ENCODE measurements around the gene JDP2. TPM values are rescaled to one million over a fixed set of nuclear protein-coding genes. Genes with fewer than 3 reads are reported as not detected.

JDP2 gene
- total RNA-seq, 4 donors from 2014 or later, result 82.3 to 147 (median 106) TPM

DNA sequence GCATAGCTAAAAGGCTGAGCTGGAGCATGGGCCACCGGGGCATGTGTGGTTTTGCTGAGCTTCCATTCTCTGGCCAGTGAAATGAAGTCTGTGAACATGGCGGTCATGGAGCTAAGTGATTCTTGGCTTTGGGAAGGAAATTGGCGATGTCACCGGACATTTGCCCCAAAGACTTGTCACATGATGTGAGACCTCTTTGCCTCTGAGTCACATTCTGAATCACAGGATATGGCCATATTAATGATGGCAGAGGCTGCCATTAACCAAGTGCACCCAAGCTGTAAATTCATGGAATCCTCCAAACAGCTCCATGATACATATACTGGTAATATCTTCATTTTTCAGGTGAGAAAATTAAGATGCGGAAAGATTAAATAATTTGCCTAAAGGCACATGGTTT is 67.1 kb downstream of the JDP2 start:
- WGBS, 2 donors, result 95 to 97% methylated on average over 5 of the region's 5 CpGs
- no peak for DNase-seq (ENCODE audit: low spot score in 2 of 2)
- TF ChIP-seq, protein P1, sequence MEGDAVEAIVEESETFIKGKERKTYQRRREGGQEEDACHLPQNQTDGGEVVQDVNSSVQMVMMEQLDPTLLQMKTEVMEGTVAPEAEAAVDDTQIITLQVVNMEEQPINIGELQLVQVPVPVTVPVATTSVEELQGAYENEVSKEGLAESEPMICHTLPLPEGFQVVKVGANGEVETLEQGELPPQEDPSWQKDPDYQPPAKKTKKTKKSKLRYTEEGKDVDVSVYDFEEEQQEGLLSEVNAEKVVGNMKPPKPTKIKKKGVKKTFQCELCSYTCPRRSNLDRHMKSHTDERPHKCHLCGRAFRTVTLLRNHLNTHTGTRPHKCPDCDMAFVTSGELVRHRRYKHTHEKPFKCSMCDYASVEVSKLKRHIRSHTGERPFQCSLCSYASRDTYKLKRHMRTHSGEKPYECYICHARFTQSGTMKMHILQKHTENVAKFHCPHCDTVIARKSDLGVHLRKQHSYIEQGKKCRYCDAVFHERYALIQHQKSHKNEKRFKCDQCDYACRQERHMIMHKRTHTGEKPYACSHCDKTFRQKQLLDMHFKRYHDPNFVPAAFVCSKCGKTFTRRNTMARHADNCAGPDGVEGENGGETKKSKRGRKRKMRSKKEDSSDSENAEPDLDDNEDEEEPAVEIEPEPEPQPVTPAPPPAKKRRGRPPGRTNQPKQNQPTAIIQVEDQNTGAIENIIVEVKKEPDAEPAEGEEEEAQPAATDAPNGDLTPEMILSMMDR (IDR thresholded peaks at IDR 0.05), result no peak
- TF ChIP-seq POLR2A (IDR thresholded peaks at IDR 0.05), result no peak
- no peak overlapping the region for H3K4me3 ChIP-seq
- H3K4me1 ChIP-seq, result no peaks in the 10 kb centered on the region
- H3K27ac ChIP-seq, result no peak overlapping the region
- H3K9me3 ChIP-seq, result no peaks in the 10 kb centered on the region
- no peaks in the 10 kb centered on the region for H3K27me3 ChIP-seq
- no peaks in the 10 kb centered on the region for H3K36me3 ChIP-seq

DNA sequence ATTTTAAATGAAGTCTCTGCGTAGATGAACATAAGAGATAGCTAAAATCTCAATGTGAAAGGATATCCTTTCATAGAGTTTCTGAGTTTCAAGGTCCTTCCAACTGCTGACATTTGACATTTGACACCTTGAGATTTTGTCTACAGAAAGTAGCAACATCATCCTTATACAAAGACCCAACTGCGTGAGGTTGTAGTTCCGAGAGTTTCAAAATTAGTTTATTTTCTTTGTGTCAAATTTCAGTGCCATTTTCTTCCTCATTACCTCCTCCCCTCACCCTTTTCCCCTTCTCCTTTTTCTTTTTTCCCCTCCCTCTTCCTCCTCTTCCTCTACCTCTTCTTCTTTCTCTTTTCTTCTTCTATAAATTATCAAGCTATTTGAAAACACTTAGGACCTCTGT is 67.6 kb downstream of the JDP2 start:
- TF ChIP-seq EP300 (IDR thresholded peaks at IDR 0.05) (no peak), POLR2A (IDR thresholded peaks at IDR 0.05) (no peak)
- TF ChIP-seq, protein P1 (IDR thresholded peaks at IDR 0.05), result no peak
- H3K9me3 ChIP-seq, result no peaks in the 10 kb centered on the region
- 78 to 80% methylated on average over 3 of the region's 3 CpGs for WGBS, 2 donors

DNA sequence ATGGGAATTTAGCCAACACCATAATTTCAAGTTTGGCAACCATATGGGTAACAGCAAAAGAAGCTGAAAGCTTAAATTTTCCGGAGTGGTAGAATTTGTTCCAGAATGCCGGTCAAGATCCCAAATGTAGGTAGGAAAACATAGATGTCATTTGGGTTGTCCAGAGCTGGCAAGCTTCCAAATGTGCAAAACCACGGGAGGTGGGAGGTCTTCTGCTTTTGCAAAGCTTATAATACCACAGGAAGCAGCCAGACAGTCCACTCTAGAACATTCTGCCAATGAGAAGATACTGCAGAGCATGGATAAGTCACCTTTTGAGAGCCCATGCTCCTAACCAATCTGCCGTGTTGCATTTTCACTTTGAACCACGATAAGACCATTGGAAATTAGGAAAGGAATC is 68.1 kb downstream of the JDP2 start:
- DNase-seq (ENCODE audit: low spot score in 2 of 2), result no peak
- no peak overlapping the region for H3K4me3 ChIP-seq
- WGBS, 2 donors, result 62 to 65% methylated on average over 5 of the region's 5 CpGs
- H3K27me3 ChIP-seq, result no peaks in the 10 kb centered on the region
- H3K4me1 ChIP-seq, result no peaks in the 10 kb centered on the region
- no peaks in the 10 kb centered on the region for H3K9me3 ChIP-seq
- H3K36me3 ChIP-seq, result no peaks in the 10 kb centered on the region
- no peak overlapping the region for H3K27ac ChIP-seq
- TF ChIP-seq, protein P1 (IDR thresholded peaks at IDR 0.05), result no peak
- TF ChIP-seq POLR2A (IDR thresholded peaks at IDR 0.05), result no peak
- TF ChIP-seq EP300 (IDR thresholded peaks at IDR 0.05), result no peak

More for the DNA sequence above, 67.6 kb downstream of the JDP2 start:
- H3K27ac ChIP-seq, result no peak overlapping the region
- H3K4me3 ChIP-seq, result no peak overlapping the region
- no peaks in the 10 kb centered on the region for H3K4me1 ChIP-seq
- no peaks in the 10 kb centered on the region for H3K36me3 ChIP-seq
- no peak for DNase-seq (ENCODE audit: low spot score in 2 of 2)
- no peaks in the 10 kb centered on the region for H3K27me3 ChIP-seq

DNA sequence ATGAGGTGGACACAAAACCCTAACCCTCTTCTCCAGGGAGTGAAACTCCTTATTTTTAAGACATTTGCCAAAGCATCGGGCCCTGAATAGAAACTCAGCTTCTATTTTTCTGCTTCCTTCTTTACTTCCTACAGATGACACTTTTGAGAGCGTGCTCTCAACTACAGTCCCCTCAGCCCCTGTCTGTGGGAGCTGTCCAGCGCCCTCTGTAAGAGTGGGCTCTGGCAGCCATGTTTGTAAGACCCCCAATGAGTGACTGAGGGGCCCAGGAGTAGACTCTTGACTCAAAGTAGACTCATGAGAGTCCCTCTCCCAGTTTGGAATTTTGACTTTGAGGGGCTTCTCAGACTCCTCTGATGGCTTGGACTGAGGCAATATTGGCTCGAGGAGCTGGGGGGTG is 68.9 kb downstream of the JDP2 start:
- Histone ChIP-seq H3K4me3 (no peak overlapping the region), H3K27ac (no peak overlapping the region), H3K27me3 (no peaks in the 10 kb centered on the region), H3K4me1 (no peaks in the 10 kb centered on the region), H3K9me3 (no peaks in the 10 kb centered on the region), H3K36me3 (no peaks in the 10 kb centered on the region)
- 78 to 87% methylated on average over 4 of the region's 4 CpGs for WGBS, 2 donors
- DNase-seq (ENCODE audit: low spot score in 2 of 2), result no peak
- TF ChIP-seq, protein P1 (IDR thresholded peaks at IDR 0.05), result no peak
- no peak for TF ChIP-seq POLR2A (IDR thresholded peaks at IDR 0.05)
- no peak for TF ChIP-seq EP300 (IDR thresholded peaks at IDR 0.05)

DNA sequence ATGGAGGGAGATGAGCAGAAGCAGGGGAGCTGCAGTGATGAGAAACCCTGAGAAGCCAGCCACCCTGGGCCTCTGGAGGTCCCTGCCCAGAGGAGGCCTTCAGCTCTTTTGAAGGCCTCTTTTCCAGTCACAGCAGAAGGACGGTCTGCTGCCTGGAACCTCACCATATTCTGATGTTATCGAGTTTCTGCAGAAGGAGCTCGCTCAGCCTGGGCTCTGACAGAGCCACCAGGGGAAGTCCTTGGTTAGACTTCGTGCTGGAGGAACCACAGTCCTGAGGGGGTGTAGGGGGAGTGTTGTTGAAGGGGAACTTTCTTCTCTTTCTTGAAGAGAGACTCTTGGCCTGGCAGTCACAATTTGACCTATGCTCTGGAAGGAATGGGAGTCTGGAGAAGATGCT is 69.4 kb downstream of the JDP2 start:
- TF ChIP-seq EP300 (IDR thresholded peaks at IDR 0.05) (no peak), POLR2A (IDR thresholded peaks at IDR 0.05) (no peak)
- TF ChIP-seq, protein P1 (IDR thresholded peaks at IDR 0.05), result no peak
- no peaks in the 10 kb centered on the region for H3K36me3 ChIP-seq
- H3K9me3 ChIP-seq, result no peaks in the 10 kb centered on the region
- H3K27me3 ChIP-seq, result no peaks in the 10 kb centered on the region
- DNase-seq (ENCODE audit: low spot score in 2 of 2), result no peak
- 82 to 86% methylated on average over 4 of the region's 4 CpGs for WGBS, 2 donors
- no peaks in the 10 kb centered on the region for H3K4me1 ChIP-seq
- no peak overlapping the region for H3K4me3 ChIP-seq
- H3K27ac ChIP-seq, result no peak overlapping the region
